GM12875 (cell line): ENCODE data around the gene FBXO45.
"Not testable (repeated sequence)": the region's sequence is repeated elsewhere in the genome, so short reads cannot be mapped to it uniquely, and the experiment has no call there.

Experiments used
- H3K4me3 ChIP-seq: one replicate; pipeline ENCODE4 v1.5.1; 2011; ENCODE audit warnings: low read depth, low read length, control low read depth
- TF ChIP-seq, protein P1 (sequence below): IDR thresholded peaks from 2 replicates; pipeline ENCODE4 v1.5.1; 2011; ENCODE audit warnings: low read depth, mild to moderate bottlenecking, control low read depth, inconsistent platforms, low read length, moderate library complexity, borderline replicate concordance; ENCODE audit not compliant: insufficient read depth

Gene FBXO45

GRCh38 chr3:196546537-196546936 lies 21.9 kb upstream of the FBXO45 start:
- TF ChIP-seq, protein P1, sequence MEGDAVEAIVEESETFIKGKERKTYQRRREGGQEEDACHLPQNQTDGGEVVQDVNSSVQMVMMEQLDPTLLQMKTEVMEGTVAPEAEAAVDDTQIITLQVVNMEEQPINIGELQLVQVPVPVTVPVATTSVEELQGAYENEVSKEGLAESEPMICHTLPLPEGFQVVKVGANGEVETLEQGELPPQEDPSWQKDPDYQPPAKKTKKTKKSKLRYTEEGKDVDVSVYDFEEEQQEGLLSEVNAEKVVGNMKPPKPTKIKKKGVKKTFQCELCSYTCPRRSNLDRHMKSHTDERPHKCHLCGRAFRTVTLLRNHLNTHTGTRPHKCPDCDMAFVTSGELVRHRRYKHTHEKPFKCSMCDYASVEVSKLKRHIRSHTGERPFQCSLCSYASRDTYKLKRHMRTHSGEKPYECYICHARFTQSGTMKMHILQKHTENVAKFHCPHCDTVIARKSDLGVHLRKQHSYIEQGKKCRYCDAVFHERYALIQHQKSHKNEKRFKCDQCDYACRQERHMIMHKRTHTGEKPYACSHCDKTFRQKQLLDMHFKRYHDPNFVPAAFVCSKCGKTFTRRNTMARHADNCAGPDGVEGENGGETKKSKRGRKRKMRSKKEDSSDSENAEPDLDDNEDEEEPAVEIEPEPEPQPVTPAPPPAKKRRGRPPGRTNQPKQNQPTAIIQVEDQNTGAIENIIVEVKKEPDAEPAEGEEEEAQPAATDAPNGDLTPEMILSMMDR, result no peak
- no peak overlapping the region for H3K4me3 ChIP-seq

DNA sequence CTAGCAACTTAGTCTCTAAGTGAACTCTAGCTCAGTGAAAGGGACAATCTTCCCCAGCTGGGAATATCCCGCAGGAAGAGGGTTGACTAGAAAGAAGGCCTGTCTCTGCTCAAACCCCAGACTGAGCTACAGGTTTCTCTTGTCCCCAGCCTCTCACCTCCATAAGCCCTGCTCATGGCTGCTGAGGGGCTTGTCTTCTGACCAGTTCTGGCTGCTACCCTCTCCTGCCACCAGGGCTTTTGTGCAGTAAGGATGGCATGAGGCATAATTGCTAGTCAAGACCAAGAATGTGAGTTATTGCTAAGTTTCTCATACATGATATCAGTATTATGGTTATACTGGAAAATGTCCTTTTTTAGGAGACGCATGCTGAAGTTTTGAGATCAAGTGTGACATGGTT lies 21.4 kb upstream of the FBXO45 start:
- H3K4me3 ChIP-seq, result no peak overlapping the region

DNA sequence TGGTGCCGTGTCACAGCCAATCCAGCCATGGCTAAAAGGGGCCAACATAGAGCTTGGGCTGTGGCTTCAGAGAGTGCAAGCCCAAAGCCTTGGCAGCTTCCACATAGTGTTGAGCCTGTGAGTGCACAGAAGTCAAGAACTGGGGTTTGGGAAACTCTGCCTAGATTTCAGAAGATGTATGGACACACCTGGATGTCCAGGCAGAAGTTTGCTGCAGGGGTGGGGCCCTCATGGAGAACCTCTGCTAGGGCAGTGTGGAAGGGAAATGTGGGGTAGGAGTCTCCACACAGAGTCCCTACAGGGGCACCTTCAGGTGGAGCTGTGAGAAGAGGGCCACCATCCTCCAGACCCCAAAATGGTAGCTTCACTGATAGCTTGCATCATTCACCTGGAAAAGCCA lies 19.1 kb upstream of the FBXO45 start:
- not testable (repeated sequence) for H3K4me3 ChIP-seq

More for the DNA sequence above, 21.4 kb upstream of the FBXO45 start:
- TF ChIP-seq, protein P1, result no peak

DNA sequence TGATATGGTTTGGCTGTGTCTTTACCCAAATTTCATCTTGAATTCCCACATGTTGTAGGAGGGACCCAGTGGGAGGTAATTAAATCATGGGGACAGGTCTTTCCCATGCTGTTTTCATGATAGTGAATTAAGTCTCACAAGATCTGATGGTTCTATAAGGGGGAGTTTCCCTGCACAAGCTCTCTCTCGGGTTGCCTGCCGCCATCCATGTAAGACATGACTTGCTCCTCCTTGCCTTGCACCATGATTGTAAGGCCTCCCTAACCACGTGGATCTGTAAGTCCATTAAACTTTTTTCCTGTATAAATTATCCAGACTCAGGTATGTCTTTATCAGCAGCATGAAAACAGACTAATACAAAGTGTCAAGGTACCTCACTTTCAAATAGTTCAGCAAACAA lies 18.3 kb upstream of the FBXO45 start:
- not testable (repeated sequence) for H3K4me3 ChIP-seq

DNA sequence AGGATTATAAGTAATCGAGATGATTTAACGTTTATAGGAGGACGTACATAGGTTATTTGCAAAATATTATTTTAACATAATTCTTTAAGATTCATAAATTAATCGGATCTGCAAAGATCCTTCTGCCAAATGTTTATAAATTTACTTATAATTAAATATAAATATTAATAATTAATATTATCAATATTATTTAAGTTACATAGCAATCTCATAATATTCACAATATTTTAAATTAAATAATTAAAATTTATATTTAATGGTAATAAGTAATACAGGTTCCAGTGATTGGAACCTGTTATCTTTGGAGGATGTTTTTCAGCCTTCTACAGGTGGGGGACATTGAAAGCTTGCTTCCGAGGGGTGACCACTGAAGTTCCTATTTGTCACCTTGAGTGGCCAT lies 16.2 kb upstream of the FBXO45 start:
- H3K4me3 ChIP-seq, result no peak overlapping the region
- TF ChIP-seq, protein P1, result no peak

- no peak overlapping the region for H3K4me3 ChIP-seq
- TF ChIP-seq, protein P1, result no peak
Observed at GRCh38 chr3:196553551-196553950, 14.9 kb upstream of the FBXO45 start.

DNA sequence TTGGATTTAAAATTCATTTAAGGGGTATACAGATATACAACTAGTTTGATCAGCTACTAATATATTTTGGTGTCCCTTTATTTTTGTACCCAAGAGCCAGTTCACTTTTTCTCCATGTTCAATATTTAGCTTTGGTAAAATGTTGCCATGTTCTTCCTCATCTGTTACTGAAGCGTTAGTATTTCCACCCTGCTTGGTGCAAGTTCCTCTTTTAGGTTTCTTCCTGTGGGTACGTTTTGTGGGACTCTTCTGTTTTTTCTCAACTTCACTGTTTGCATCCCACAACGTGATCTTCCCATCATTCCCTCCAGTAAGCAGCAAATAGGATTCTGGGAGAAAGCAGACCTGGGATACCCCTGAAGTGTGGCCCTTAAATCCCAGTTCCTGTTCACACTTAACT lies 14.3 kb upstream of the FBXO45 start:
- TF ChIP-seq, protein P1, result no peak
- no peak overlapping the region for H3K4me3 ChIP-seq

- H3K4me3 ChIP-seq, result no peak overlapping the region
Observed at GRCh38 chr3:196555295-196555694, 13.2 kb upstream of the FBXO45 start.

More at GRCh38 chr3:196555295-196555694, 13.2 kb upstream of the FBXO45 start:
- TF ChIP-seq, protein P1, result no peak
